ENCODE data around the gene NAA16. TPM values are rescaled to one million over a fixed set of nuclear protein-coding genes. Genes with fewer than 3 reads are reported as not detected.

The NAA16 gene
- total RNA-seq (2013; cell fraction: nucleolus; rRNA removed), result 54.3 and 58.2 TPM in 2 replicates
- total RNA-seq (2014; rRNA removed), result 12.0 and 13.1 TPM in 2 replicates
- total RNA-seq (2014; rRNA removed; fragmentation: Illumina TruSeq; extraction: Trizol), result 13.8 and 15.3 TPM in 2 replicates
- 11.9 and 16.0 TPM in 2 replicates for total RNA-seq (2021)
- polyA plus RNA-seq (2011; ENCODE audit: low read depth), result 3.8 TPM
- 13.3 and 21.1 TPM in 2 replicates for polyA plus RNA-seq (2011; rRNA removed)
- 4.7 and 5.3 TPM in 2 replicates for polyA plus RNA-seq (2011; cell fraction: cytosol; rRNA removed)
- 20.3 and 27.2 TPM in 2 replicates for polyA plus RNA-seq (2011; cell fraction: nucleus; rRNA removed)
- 8.5 and 8.6 TPM in 2 replicates for polyA plus RNA-seq (2012)
- polyA plus RNA-seq (2014; fragmentation: Illumina TruSeq; extraction: Trizol), result 18.5 and 21.1 TPM in 2 replicates
- 1 to 10 TPM; 5.4 to 6.3 TPM for polyA plus RNA-seq (2014; fragmentation: Nextera tagmentation; extraction: Ambion mirVana)
- polyA plus RNA-seq (2014; rRNA removed), result 10.4 and 10.9 TPM in 2 replicates
- polyA plus RNA-seq (2016; fragmentation: Nextera tagmentation; extraction: Ambion mirVana), result 10 to 100 TPM; 13.0 to 14.9 TPM
- 7.7 and 12.4 TPM in 2 replicates for polyA minus RNA-seq (2011; rRNA and poly(A)+ RNA removed)
- polyA minus RNA-seq (2011; cell fraction: cytosol; rRNA and poly(A)+ RNA removed), result 4.9 and 6.0 TPM in 2 replicates
- 15.7 and 28.6 TPM in 2 replicates for polyA minus RNA-seq (2011; cell fraction: nucleus; rRNA and poly(A)+ RNA removed)
- percentile 82 among the genes with signal in this experiment for Bru-seq, nascent RNA
- BruChase-seq, experiment 1, labeled RNA remaining after a 6-hour chase, result percentile 78 among the genes with signal in this experiment
- percentile 83 among the genes with signal in this experiment for BruChase-seq, experiment 2, labeled RNA remaining after a 2-hour chase
- long read RNA-seq, experiment 1, partial matches to known transcripts, result 1 of 7 reads
- long read RNA-seq, experiment 1, other reads (novel, unspliced or antisense), result 4 of 7 reads
- long read RNA-seq, experiment 2, transcript NAA16-202 (11 exons, 1,751 nt), result major isoform, 6 of 57 reads
- long read RNA-seq, experiment 2, partial matches to known transcripts, result 30 of 57 reads
- long read RNA-seq, experiment 2, other reads (novel, unspliced or antisense), result 19 of 57 reads

- H3K9me3 ChIP-seq (replicated peaks; ENCODE audit: control insufficient read depth, insufficient read depth, low read length), result no peaks in the 10 kb centered on the region
- H3K27ac ChIP-seq (ENCODE audit: control insufficient read depth, insufficient read depth), result peak within 1 kb of the TSS; percentile 83
- WGBS (ENCODE audit: insufficient coverage, insufficient replicate concordance, low lambda C conversion rate, missing lambda C conversion rate), result under 1% methylated on average over 32 of the region's 32 CpGs
- peak within 1 kb of the TSS; percentile 85 for H3K4me2 ChIP-seq (ENCODE audit: control insufficient read depth, insufficient read depth)
- FAIRE-seq (peak; percentile 66), DNase-seq (ENCODE audit: low read depth, low spot score) (peak; percentile 76), ATAC-seq (peak; percentile 84)
- in situ Hi-C loops (cut with MboI) (no loop called here), intact Hi-C loops (cut with micrococcal nuclease; ENCODE audit: unreplicated experiment) (loop anchor here (2.0 to 5.0 kb wide), 2 partner anchors 179 to 250 kb away; partner anchors contain the start of genes KBTBD6 and WBP4)
- ChIA-PET SMC1A (ENCODE audit: uncharacterized antibody, unreplicated experiment) (no interaction called here), RAD21 (ENCODE audit: unreplicated experiment) (interaction anchor here (0.6 kb wide), 1 partner anchor 545 kb away, joined by 3 read pairs; no protein-coding TSS in a partner anchor), CTCF (no interaction called here), POLR2A (no interaction called here)
- H3K79me2 ChIP-seq (ENCODE audit: control insufficient read depth, insufficient read depth, low read length), result peaks cover 50% of the 10 kb centered on the region
- H4K20me1 ChIP-seq (ENCODE audit: control insufficient read depth, insufficient read depth), result no peaks in the 10 kb centered on the region
- BruUV-seq (replicated peaks), result no TSS peak
- peak within 1 kb of the TSS; percentile 99 for H3K4me3 ChIP-seq
- peak within 1 kb of the TSS; percentile 91 for H2AFZ ChIP-seq (ENCODE audit: control insufficient read depth, low read depth, low read length)
- peaks cover 6% of the 10 kb centered on the region; the same call in 1 of the 2 replicates for H3K4me1 ChIP-seq (ENCODE audit: control insufficient read depth, insufficient read depth, low read length)
- H3K36me3 ChIP-seq (ENCODE audit: control insufficient read depth in 2 of 2, insufficient read depth in 2 of 2, low read length in 1 of 2), result no peaks in the 10 kb centered on the region
- H3K27me3 ChIP-seq (replicated peaks in 1 of 2; ENCODE audit: control insufficient read depth in 2 of 2, insufficient read depth in 2 of 2, low read length in 1 of 2), result no peaks in the 10 kb centered on the region
- peak within 1 kb of the TSS; percentile 85 for H3K9ac ChIP-seq (ENCODE audit: control insufficient read depth, insufficient read depth, low read length)
- TF ChIP-seq HSF1 (IDR thresholded peaks at IDR 0.05; ENCODE audit: low read depth, low read length) (no peak), JUND (IDR thresholded peaks at IDR 0.05; ENCODE audit: low read depth, low read length) (no peak), STAT3 (IDR thresholded peaks at IDR 0.05; ENCODE audit: low read depth, low read length) (no peak), RB1 (IDR thresholded peaks at IDR 0.05; ENCODE audit: borderline replicate concordance) (peak; percentile 97), MXI1 (IDR thresholded peaks at IDR 0.05; ENCODE audit: low read depth, low read length) (peak; percentile 41; the same call in 1 of the 2 replicates), FOXK2 (IDR thresholded peaks at IDR 0.05) (no peak), POU2F2 (IDR thresholded peaks at IDR 0.05; ENCODE audit: borderline replicate concordance, low read depth, low read length) (peak; percentile 49; the same call in 1 of the 3 replicates), TCF12 (IDR thresholded peaks at IDR 0.05; ENCODE audit: low read depth, low read length) (peak; percentile 21; the same call in 1 of the 2 replicates), SIN3A (IDR thresholded peaks at IDR 0.05; ENCODE audit: low read depth, low read length) (no peak; the same call in 1 of the 2 replicates), ZNF622 (IDR thresholded peaks at IDR 0.05) (no peak), ATF3 (IDR thresholded peaks at IDR 0.05; ENCODE audit: borderline replicate concordance, extremely low read depth, low read depth, low read length) (no peak), EGR1 (IDR thresholded peaks at IDR 0.05; ENCODE audit: borderline replicate concordance in 1 of 2, low read depth in 2 of 2, low read length in 2 of 2) (peak in 1 of 2 experiments; percentile 90; a peak in 2 of 3 replicates), ZSCAN29 (IDR thresholded peaks at IDR 0.05) (no peak), NFYA (IDR thresholded peaks at IDR 0.05; ENCODE audit: borderline replicate concordance, low read depth, low read length) (no peak), CBX5 (IDR thresholded peaks at IDR 0.05; ENCODE audit: low read depth) (no peak), ZNF274 (IDR thresholded peaks at IDR 0.05; ENCODE audit: insufficient read depth, insufficient read length) (no peak), KLF5 (IDR thresholded peaks at IDR 0.05; ENCODE audit: partially characterized antibody) (no peak)
- TF ChIP-seq, protein P1, sequence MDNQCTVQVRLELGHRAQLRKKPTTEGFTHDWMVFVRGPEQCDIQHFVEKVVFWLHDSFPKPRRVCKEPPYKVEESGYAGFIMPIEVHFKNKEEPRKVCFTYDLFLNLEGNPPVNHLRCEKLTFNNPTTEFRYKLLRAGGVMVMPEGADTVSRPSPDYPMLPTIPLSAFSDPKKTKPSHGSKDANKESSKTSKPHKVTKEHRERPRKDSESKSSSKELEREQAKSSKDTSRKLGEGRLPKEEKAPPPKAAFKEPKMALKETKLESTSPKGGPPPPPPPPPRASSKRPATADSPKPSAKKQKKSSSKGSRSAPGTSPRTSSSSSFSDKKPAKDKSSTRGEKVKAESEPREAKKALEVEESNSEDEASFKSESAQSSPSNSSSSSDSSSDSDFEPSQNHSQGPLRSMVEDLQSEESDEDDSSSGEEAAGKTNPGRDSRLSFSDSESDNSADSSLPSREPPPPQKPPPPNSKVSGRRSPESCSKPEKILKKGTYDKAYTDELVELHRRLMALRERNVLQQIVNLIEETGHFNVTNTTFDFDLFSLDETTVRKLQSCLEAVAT (IDR thresholded peaks at IDR 0.05), result peak; percentile 54; the same call in 1 of the 2 replicates
These were observed at the start of gene NAA16 for GRCh38 chr13:41310963-41311405. Gene NAA16, plus strand, starts transcription at chr13:41311267. Its CDS starts 262 bp downstream, at chr13:41311529.

Data from GM12878 (cell line).